HG02588 (cell line): Measurements from ENCODE around the gene PSMG4.
"Not testable (repeated sequence)": the region's sequence is repeated elsewhere in the genome, so short reads cannot be mapped to it uniquely, and the experiment has no call there.

Source experiments
- ATAC-seq: cut with Tn5 transposase; IDR thresholded peaks from one replicate; pipeline ENCODE4 v1.9.1; 2021; ENCODE audit warnings: mild to moderate bottlenecking, moderate library complexity; ENCODE audit not compliant: unreplicated experiment

PSMG4 gene

GRCh38 chr6:3230256-3230882 lies 28.4 kb upstream of the PSMG4 start:
- no peak for ATAC-seq

GRCh38 chr6:3230900-3231246 lies 27.9 kb upstream of the PSMG4 start:
- ATAC-seq = no peak

- ATAC-seq = no peak
Observed at GRCh38 chr6:3231247-3232016, 27.3 kb upstream of the PSMG4 start.

GRCh38 chr6:3232017-3232945 lies 26.5 kb upstream of the PSMG4 start:
- ATAC-seq = no peak

GRCh38 chr6:3233321-3233720 lies 25.4 kb upstream of the PSMG4 start:
- ATAC-seq = no peak

- ATAC-seq = no peak
Observed at GRCh38 chr6:3233904-3234303, 24.8 kb upstream of the PSMG4 start.

GRCh38 chr6:3235486-3235885 lies 23.3 kb upstream of the PSMG4 start:
- ATAC-seq = no peak

- ATAC-seq = no peak
Observed at GRCh38 chr6:3236005-3236404, 22.7 kb upstream of the PSMG4 start.

GRCh38 chr6:3237761-3238662 lies 20.7 kb upstream of the PSMG4 start:
- ATAC-seq = no peak

GRCh38 chr6:3239110-3239830 lies 19.5 kb upstream of the PSMG4 start:
- no peak for ATAC-seq

GRCh38 chr6:3240595-3240994 lies 18.2 kb upstream of the PSMG4 start:
- no peak for ATAC-seq

- ATAC-seq = not testable (repeated sequence)
Observed at GRCh38 chr6:3241745-3242144, 17.0 kb upstream of the PSMG4 start.

- no peak for ATAC-seq
Observed at GRCh38 chr6:3242768-3243167, 16.0 kb upstream of the PSMG4 start.

GRCh38 chr6:3244003-3244831 lies 14.5 kb upstream of the PSMG4 start:
- no peak for ATAC-seq

- not testable (repeated sequence) for ATAC-seq
Observed at GRCh38 chr6:3244832-3245161, 13.9 kb upstream of the PSMG4 start.

- ATAC-seq = no peak
Observed at GRCh38 chr6:3245216-3245615, 13.5 kb upstream of the PSMG4 start.

GRCh38 chr6:3247255-3248146 lies 11.2 kb upstream of the PSMG4 start:
- no peak for ATAC-seq

GRCh38 chr6:3249821-3250220 lies 8.9 kb upstream of the PSMG4 start:
- no peak for ATAC-seq
